ENCODE measurements around the gene RASAL2. TPM values are rescaled to one million over a fixed set of nuclear protein-coding genes. Genes with fewer than 3 reads are reported as not detected.
"Not testable (repeated sequence)": the region's sequence is repeated elsewhere in the genome, so short reads cannot be mapped to it uniquely, and the experiment has no call there.

RASAL2 gene
- total RNA-seq, 1 experiment from 2014 or later, result 12.2 TPM

GRCh38 chr1:178119628-178120027, 25.7 kb downstream of the RASAL2 start:
- no peak for DNase-seq (ENCODE audit: low read depth)

- DNase-seq (ENCODE audit: low read depth), result no peak
Measured at GRCh38 chr1:178120088-178120487, 26.2 kb downstream of the RASAL2 start.

- DNase-seq (ENCODE audit: low read depth), result not testable (repeated sequence)
Measured at GRCh38 chr1:178120520-178121052, 26.7 kb downstream of the RASAL2 start.

- no peak for DNase-seq (ENCODE audit: low read depth)
Measured at GRCh38 chr1:178121883-178122282, 28.0 kb downstream of the RASAL2 start.

- DNase-seq (ENCODE audit: low read depth), result no peak
Measured at GRCh38 chr1:178122283-178122682, 28.4 kb downstream of the RASAL2 start.

GRCh38 chr1:178124115-178124514, 30.2 kb downstream of the RASAL2 start:
- DNase-seq (ENCODE audit: low read depth), result no peak

GRCh38 chr1:178126261-178126660, 32.4 kb downstream of the RASAL2 start:
- no peak for DNase-seq (ENCODE audit: low read depth)

GRCh38 chr1:178126741-178127185, 32.9 kb downstream of the RASAL2 start:
- peak; percentile 87 for DNase-seq (ENCODE audit: low read depth)

GRCh38 chr1:178127482-178128191, 33.7 kb downstream of the RASAL2 start:
- DNase-seq (ENCODE audit: low read depth), result no peak

- no peak for DNase-seq (ENCODE audit: low read depth)
Measured at GRCh38 chr1:178133239-178133989, 39.5 kb downstream of the RASAL2 start.

- DNase-seq (ENCODE audit: low read depth), result peak; percentile 28
Measured at GRCh38 chr1:178134061-178134460, 40.2 kb downstream of the RASAL2 start.

- no peak for DNase-seq (ENCODE audit: low read depth)
Measured at GRCh38 chr1:178137238-178137637, 43.3 kb downstream of the RASAL2 start.

- no peak for DNase-seq (ENCODE audit: low read depth)
Measured at GRCh38 chr1:178142806-178143205, 48.9 kb downstream of the RASAL2 start.

- DNase-seq (ENCODE audit: low read depth), result peak; percentile 19
Measured at GRCh38 chr1:178143730-178144690, 50.1 kb downstream of the RASAL2 start.

GRCh38 chr1:178145605-178146004, 51.7 kb downstream of the RASAL2 start:
- no peak for DNase-seq (ENCODE audit: low read depth)

- DNase-seq (ENCODE audit: low read depth), result no peak
Measured at GRCh38 chr1:178146436-178146835, 52.5 kb downstream of the RASAL2 start.

- DNase-seq (ENCODE audit: low read depth), result no peak
Measured at GRCh38 chr1:178150610-178151009, 56.7 kb downstream of the RASAL2 start.

- DNase-seq (ENCODE audit: low read depth), result no peak
Measured at GRCh38 chr1:178151831-178152230, 57.9 kb downstream of the RASAL2 start.

- DNase-seq (ENCODE audit: low read depth), result no peak
Measured at GRCh38 chr1:178155481-178156255, 61.8 kb downstream of the RASAL2 start.

GRCh38 chr1:178160736-178161475, 67.0 kb downstream of the RASAL2 start:
- DNase-seq (ENCODE audit: low read depth), result no peak

All from Daoy (cell line).